Skin epidermis (tissue), 12 donors: ENCODE results near the gene CACNA2D3.

Source experiments
- H3K27ac ChIP-seq, 21 experiments: fragments of 200-600 bp; sonication (generic) in 11 of 21; one replicate each; pipeline ENCODE4 v1.5.0; 2020; ENCODE audit warnings: mild to moderate bottlenecking in 3 of 21, inconsistent platforms in 2 of 21, moderate library complexity in 2 of 21
- H3K4me3 ChIP-seq, 7 experiments: fragments of 200-600 bp; sonication (generic) in 2 of 7; one replicate each; pipeline ENCODE4 v1.5.0; 2020; ENCODE audit warnings: inconsistent platforms in 2 of 7, mild to moderate bottlenecking in 2 of 7, moderate library complexity in 1 of 7

Gene CACNA2D3

DNA sequence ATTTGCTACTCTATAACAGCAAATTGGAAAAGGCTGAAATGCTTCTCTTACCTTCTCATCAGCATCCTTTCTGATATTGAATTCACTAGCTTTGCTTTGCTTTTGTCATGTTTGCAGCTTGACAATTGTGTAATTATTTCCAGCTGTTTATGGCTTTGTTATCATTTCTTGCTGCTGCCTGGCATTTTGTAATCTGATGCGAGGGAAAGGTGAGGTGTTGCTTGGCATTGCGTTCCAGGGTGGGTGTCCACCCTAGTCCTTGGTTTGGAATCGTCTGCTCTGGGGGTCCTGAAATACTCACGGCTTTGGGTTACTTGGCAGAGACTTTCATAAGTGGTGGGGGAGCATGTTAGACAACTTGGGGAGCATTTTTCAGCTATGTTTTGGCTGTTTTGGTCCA is 2.9 kb downstream of the CACNA2D3 start:
- no peak overlapping the region for H3K27ac ChIP-seq
- H3K4me3 ChIP-seq = no peak overlapping the region

DNA sequence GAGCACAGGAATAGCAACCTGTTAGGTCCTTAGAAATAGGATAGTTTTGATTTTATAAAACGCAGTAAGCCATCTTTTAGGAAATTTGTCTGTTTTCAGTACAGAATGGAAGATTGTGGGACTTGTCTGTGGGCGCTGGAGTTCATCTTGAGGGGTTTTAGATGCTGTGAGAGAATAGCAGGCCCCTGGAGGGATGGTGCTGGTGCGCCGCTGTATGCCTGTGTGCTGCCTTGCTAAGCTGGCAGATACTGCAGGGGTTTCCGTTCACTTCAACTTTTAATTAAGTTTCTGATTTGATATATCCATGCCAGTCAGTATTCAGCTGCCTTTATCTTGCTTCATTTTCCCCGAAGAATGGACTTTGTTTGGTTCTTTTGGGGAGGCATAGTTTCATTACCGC is 4.2 kb downstream of the CACNA2D3 start:
- Histone ChIP-seq H3K27ac (no peak overlapping the region), H3K4me3 (no peak overlapping the region)

DNA sequence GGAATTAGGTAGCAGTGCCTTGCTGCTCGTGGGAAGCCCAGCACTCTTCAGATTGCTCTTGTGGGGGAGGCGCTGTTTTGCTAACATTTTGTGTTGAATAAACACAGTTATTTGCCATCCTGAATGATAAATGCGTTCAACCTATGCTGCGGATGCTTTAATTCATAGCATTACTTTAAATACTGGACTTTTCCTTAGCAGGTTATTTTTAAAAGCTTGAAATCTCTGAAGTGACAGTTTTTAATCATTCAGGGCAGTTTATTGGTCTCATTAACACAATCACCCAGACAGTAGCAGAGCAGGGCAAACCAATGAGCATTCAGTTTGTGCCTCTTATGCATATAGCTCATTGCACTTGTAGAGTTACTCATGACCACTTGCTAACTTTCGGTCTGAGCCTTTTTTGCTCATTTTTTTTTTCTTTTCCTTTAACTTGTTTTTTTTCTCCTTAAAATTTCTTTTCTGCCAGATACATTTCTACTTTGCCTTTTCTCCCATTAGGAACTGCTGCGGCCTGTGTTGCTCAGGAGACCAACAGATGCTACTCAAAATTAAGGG is 5.2 kb downstream of the CACNA2D3 start:
- Histone ChIP-seq H3K4me3 (no peak overlapping the region), H3K27ac (no peak overlapping the region)

DNA sequence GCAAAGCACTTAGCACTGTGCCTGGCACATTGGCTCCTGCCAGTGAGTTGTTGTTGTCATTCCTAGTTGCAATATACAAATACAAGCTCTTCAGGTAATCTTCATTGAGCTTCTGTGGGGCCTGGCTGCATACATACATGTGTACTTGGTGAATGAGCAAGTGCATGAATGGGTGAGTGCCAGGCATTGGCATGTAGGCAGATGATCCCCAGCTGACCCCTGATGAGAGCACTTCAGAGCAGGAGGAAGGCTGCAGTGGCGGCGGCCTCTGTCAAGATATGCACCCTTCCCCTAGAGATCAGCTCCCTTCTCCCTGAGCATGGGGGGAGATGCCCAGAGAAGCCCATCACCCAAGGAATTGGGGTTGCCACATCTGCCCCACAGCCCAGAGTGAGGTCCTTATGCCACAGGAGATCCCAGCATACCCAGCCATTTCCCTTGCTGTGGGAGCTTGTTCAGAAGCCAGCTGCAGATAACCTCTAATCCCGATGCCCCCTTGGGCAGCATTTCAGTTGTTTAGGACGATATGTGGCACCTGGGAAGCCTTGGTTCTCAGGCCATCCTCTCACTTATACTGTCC is 8.8 kb downstream of the CACNA2D3 start:
- Histone ChIP-seq H3K27ac (no peak overlapping the region), H3K4me3 (no peak overlapping the region)

DNA sequence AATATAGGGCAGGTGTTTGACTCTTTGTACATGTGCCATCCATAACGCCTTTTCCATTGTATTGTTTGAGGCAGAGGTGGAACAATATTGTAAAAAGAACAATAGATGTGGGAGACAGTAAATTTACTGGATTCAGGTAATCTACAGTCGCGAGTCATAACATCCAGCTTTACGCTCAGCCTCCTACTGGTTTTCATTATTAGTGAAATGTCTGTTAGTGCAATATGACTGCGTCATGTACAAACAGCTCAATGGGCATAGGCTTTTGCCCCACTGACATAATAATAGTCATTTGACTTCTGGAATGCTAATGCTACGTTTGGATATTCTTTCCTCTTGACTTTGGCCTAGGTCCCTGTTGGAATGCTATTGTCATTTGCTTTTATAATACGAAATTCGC is 9.5 kb downstream of the CACNA2D3 start:
- H3K4me3 ChIP-seq = no peak overlapping the region
- H3K27ac ChIP-seq = no peak overlapping the region

DNA sequence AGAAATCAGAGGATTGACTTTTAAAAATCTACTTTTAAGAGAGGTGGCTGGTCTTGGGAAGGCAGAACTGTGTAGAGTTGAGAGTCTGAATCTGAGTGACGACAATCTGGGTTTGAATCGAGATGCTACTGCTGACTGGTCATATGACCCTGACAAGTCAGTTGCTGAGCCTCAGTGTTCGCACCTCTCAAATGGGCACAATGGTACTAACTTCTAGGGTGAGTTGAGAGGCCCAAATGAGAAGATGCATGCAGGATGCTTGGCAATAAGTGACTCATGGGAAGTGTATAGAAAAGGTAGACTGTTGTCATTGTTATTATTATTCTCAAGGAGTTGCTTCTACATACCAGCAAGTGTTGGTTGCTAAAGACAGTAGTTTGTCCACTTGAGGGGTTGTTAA is 10.3 kb downstream of the CACNA2D3 start:
- Histone ChIP-seq H3K4me3 (no peak overlapping the region), H3K27ac (no peak overlapping the region)

DNA sequence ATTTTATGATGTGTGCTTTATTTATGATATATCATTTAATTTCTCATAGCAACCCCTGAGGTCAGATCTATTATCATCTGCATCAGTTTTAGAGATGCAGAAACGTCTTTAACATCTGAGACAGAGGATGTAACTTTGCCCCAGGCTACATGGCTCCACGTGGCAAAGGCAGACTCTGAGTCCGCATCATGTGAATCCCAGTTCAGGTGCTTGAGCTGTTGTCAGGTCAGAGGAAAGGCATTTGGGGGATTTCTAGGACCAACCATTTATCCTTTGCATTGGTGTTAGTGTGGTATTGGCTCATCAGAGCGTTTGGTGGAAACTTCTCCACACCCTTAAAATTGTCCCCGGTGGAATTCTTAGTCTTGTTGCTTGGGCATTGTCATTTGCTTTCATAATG is 10.8 kb downstream of the CACNA2D3 start:
- no peak overlapping the region for H3K4me3 ChIP-seq
- no peak overlapping the region for H3K27ac ChIP-seq

DNA sequence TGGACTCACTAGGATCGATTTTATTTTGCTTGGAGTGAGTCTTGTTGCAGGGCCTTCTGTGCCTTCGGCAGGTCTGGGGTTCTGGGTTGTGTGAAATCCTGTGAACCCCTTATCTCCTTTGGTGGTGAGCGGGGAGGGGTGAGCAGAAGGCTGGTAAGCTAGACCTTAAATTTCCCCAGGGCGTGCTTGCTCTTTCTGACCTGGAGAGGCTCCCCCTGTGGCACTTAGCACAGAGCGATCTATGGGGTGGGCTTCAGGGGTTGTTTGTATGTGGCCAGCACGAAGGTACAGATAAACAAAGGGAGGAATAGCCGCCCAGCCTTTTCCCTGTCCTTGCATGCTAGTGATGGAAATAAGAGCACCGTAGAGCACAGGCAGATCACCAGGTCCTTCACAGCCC is 11.8 kb downstream of the CACNA2D3 start:
- H3K27ac ChIP-seq = no peak overlapping the region
- no peak overlapping the region for H3K4me3 ChIP-seq

DNA sequence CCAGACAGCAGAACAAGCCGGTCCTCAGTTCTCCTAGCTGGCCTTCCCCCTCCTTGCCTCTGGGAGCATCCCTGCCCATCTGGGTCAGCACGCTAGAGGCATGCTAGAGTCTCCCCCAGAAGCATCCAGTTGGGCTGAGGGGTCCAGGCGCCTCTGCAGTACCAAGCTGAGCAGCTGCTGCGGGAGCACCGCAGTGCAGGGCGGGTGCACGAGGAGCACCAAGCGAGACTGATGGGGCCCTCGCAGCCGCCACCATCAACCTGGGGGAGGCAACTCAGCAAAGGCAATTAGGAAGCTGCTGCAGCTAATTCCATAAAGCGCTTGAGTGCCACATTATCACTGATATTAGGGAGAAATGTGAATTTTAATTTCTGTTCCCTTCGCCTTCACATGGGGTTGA is 12.4 kb downstream of the CACNA2D3 start:
- Histone ChIP-seq H3K4me3 (no peak overlapping the region), H3K27ac (no peak overlapping the region)

DNA sequence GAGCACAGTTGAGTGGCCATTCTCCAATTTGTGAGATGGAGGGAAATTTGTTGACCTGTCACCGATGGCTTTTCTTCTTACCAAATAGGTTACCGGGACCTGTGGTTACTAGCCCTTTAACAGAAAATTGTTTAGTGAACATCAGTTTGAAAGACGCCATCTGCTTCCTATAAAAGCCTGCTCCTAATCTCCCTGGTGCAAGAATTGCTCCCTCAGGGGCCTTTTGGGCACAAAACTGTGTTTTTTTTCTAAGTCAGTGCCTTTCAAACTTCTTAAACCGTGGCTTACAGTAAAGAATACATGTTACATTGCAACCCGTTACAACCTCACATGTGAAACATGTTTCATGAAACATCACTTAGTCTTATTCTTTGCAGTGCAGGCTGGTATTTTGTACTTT is 15.0 kb downstream of the CACNA2D3 start:
- no peak overlapping the region for H3K4me3 ChIP-seq
- no peak overlapping the region for H3K27ac ChIP-seq

DNA sequence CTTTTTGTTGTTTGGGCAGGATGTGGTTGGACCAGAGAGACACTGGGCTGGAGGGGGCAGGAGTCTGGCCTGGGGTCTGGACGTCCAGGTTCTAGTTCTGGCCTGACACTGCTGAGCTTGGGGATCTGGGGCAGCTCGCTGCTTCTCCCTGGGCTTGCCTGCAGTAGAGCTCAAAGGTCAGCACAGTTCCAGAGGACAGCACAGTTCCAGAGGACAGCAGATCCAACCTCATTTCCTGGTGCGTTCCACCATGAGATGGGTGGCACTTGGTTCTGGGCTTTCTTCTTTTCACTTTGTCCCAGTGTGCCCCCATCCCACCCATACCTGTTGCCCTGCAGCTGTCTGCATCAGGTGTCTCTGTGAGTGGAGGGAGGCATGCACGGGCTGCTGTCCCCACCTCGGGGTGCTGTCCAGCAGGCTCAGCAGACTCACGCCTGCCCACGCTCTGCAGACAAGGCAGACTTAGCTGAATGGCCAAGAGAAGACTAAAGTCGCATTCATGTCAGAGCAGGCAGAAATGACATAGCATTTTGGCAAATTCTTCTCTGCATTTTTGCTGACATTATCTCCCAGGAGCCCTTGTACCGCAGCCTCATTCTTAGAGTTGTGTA is 16.7 kb downstream of the CACNA2D3 start:
- H3K4me3 ChIP-seq = no peak overlapping the region
- H3K27ac ChIP-seq = no peak overlapping the region

DNA sequence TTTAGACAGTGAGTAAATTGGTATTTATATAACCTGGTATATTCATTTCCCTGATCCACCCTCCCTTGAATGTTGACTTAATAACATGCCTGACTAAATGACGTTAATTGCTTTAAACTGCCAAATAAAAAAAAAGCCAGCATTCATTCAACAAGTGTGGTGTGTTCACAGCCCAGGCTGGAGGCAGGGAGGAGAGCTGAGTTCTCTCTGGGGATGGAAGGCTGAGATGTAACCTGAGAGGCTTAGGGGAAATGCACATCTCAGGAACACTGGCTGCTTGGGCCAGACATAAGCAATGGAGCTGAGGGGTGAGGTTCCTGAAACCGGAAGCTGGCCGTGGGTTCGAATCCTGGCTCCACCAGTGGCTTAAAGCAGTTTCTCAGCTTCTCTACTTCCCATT is 17.3 kb downstream of the CACNA2D3 start:
- Histone ChIP-seq H3K4me3 (no peak overlapping the region), H3K27ac (no peak overlapping the region)

DNA sequence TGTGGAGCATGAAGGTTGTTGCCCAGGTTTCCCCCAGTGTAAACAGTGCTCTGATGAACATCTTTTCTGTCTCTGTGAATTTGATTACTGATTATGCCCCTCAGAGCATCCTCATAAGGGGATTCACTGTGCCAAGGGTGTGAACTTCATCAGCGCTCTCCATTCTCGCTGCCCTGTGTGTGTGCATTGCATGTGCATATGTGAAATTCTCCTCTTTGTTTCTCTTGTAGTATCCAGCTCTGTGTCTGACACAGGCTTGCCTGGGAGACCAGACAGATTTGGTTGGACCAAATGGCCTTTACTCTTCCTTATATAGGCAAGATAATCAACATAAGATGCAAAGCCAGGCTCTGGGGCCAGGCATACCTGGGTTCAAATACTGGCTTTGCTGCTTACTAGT is 21.9 kb downstream of the CACNA2D3 start:
- no peak overlapping the region for H3K27ac ChIP-seq
- H3K4me3 ChIP-seq = no peak overlapping the region

DNA sequence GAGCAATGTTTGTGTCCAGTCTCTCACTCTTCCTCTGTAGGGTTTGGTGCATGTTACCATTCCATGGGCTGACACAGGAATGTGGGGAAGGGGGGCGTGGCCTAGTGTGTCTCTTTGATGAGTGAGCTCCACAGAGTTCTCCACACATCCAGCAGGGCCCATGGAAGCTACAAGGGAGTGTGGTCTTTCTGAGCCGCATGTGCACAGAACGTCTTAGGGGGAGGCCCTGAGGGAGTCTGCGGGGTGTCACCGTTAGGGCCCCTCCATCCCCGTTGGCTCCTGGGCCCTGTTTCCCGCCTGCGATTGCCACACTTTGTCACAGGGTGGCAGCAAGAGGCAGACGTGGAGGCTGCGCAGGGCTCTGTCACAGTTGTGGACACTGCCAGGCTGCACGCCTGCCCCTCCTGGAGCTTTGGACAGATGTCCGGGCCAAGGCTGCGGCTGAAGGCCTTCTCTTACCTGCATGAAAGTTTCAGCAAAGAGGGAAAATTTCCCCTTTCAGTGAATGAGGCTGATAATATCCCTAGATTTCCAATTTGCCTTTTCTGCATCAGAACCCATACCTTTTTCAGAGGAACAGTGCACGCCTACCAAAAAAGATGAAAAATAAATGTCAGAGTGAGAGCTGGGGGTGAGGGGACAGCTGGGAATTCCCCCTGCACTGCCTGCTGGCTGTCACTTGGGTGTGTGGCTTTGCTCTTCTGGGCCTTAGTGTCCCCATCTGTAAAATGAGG is 24.3 kb downstream of the CACNA2D3 start:
- H3K4me3 ChIP-seq = no peak overlapping the region
- no peak overlapping the region for H3K27ac ChIP-seq

DNA sequence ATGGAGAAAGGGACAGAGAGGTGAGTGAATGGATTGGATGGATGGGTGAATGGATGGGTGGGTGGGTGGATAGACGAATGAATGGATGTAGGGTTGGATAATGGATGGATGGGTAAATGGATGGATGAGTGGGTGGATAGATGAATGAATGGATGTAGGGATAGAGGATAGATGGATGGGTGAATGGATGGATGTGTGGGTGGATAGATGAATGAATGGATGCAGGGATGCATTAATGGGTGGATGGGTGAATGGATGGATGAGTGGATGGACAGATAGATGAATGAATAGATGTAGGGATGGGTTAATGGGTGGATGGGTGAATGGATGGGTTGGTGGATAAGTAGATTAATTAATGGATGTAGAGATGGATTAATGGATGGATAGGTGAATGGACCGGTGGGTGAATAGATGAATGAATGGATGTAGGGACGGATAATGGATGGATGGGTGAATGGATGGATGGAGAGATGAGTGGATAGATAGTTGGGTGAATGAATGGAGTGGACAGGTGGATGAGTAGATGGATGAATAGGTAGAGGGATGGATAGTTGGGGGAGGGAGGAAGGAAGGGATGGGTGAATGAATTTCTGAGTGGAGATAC is 28.6 kb downstream of the CACNA2D3 start:
- no peak overlapping the region for H3K27ac ChIP-seq
- H3K4me3 ChIP-seq = no peak overlapping the region

DNA sequence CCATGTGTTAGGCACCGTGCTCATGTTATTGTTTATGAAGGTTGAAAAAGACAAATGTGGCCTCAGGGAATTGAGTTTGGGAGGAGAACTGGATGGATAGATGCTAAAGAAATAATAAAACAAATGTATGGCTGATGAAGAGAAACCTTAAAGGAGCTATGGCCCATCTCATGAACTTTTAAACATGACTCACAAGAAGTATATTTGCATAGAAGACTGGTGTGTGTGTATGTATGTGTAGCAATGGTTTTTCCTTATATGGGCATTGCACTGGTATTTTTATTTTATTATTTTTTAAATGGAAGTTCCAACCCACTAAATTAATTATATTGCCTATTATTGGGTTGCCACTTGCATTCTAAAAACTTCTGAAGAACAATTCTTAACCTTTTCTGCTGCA is 31.1 kb downstream of the CACNA2D3 start:
- Histone ChIP-seq H3K4me3 (no peak overlapping the region), H3K27ac (no peak overlapping the region)

DNA sequence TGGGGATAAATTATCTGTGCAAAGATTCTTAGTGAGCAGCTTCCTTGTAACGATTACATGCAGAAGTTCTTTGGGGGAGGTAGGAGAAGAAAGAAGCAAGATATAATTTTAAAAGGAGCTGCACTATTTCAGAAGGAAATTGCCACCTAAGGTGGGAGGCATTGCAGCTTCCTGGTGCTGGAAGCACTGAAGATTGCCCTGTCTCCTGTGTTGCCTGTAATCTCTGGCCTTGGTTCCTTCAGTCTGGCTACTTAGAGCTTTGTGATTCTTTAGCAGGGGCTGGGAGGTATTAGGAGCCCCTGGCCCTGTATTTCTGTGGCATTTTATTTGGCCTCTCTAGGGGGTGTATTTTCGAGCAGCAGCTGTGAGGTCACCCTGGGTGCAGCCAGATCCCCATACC is 35.5 kb downstream of the CACNA2D3 start:
- H3K4me3 ChIP-seq = no peak overlapping the region
- H3K27ac ChIP-seq = no peak overlapping the region

DNA sequence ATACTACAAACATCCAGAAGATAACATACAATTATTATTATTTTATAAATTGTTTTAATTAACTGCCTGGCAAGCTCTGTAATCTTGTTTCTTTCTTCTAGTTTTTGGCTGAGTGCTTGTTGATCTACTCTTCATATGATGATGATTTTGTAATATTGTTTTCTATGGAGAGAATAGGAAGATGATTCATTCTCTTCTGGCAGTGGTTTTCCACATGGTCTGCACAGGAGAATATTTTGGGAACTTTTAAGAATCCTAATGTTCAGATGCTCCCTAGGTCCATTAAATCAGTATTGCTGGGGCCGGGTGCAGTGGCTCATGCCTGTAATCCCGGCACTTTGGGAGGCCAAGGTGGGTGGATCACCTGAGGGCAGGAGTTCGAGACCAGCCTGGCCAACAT is 37.6 kb downstream of the CACNA2D3 start:
- Histone ChIP-seq H3K4me3 (no peak overlapping the region), H3K27ac (no peak overlapping the region)

DNA sequence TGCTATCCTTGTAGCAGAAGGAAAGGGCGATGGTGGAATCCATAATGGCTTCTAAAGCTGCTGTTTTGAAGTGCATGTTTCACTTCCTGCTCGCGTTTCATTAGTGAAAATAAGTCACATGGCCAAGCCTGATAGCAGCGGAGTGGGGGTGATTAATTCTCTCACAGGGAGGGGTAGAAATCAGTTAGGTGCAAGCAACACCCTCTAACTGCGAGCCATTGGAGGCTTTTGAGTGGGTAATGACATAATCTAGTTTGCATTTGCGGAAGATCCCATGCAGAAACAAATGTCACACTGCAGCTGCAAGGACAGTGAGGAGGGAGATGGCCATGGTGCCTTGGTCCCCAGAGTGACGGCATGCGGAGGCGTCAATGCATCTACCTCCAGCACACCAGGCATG is 41.1 kb downstream of the CACNA2D3 start:
- Histone ChIP-seq H3K27ac (no peak overlapping the region), H3K4me3 (no peak overlapping the region)

DNA sequence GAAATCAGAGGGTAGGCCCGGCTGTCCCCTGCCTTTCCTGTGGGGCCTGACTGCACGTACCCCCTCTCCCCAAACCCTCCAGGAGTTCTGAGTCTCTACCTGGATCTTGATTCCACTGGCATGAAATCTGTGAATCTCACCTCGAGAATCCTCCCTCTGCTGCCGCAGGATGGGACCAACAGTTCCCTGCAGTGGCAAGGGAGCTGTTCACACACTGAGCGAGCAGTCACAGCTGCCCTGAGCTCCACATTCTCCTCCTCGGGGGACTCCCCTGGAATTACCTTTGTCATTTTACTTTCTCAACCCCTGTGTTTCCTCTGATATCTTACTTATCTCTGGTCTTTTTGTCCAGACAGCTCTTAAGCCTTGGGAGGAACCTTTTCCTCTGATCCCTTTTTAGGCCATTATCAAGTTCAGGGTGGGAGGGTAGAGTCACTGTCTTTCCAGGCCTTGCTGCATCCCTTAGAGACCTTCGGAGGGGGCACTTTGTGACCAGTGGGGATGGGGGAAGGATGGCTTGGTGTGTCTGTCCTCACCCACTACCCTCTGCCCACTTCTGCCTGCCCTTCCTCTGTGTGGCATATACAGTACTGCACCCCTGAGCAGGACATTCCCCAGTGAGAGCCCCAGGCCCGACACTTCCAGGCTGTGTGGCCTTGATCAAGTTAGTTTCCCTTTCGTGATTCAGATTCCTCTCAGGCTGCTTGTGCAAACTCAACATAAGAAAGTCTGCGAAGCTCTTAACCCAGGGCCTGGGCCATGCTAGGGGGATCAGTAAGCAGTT is 42.0 kb downstream of the CACNA2D3 start:
- no peak overlapping the region for H3K4me3 ChIP-seq
- no peak overlapping the region for H3K27ac ChIP-seq
